HCT116 (cell line): ENCODE data around the gene SRGAP2. TPM values are rescaled to one million over a fixed set of nuclear protein-coding genes. Genes with fewer than 3 reads are reported as not detected.
"Not testable (repeated sequence)": the region's sequence is repeated elsewhere in the genome, so short reads cannot be mapped to it uniquely, and the experiment has no call there.

ENCODE experiments used
- ATAC-seq: fragments of 200-7000 bp; cut with Tn5 transposase; 2 replicates; pipeline ENCODE4 v1.9.1; 2020; ENCODE audit warnings: mild to moderate bottlenecking, moderate library complexity
- BruUV-seq: library from RNA; stranded (reverse); fragments of 400-500 nt; replicated peaks from 2 replicates; lab custom pipeline; 2021; lab: Mats Ljungman, UMichigan
- CTCF ChIA-PET: fragments of 300-600 bp; sonication (Branson Sonifier 250); formaldehyde crosslinking; loops from one replicate; lab custom pipeline; 2021; ENCODE audit warnings: antibody characterized with exemption; lab: Charles Lee
- POLR2A ChIA-PET: fragments of 300-600, 350-600 bp; sonication (Branson Sonifier 250); formaldehyde crosslinking; loops from one replicate; lab custom pipeline; 2021; ENCODE audit warnings: antibody characterized with exemption; lab: Charles Lee
- RAD21 ChIA-PET, 2 experiments: fragments of 300-600 bp; sonication (Branson Sonifier 250); formaldehyde crosslinking; loops; one replicate each; lab custom pipeline; 2023; ENCODE audit warnings: low total read pairs in 2 of 2; ENCODE audit not compliant: uncharacterized antibody in 2 of 2, unreplicated experiment in 2 of 2, low non-redundant PET in 1 of 2; lab: Charles Lee
- DNase-seq: peaks from one replicate; pipeline ENCODE4 v3.0.0-alpha.2; 2010; ENCODE audit warnings: low read depth, low spot score
- H2AFZ ChIP-seq: fragments of 200-600 bp; shearing (Covaris generic), sonication (generic); 2 replicates; pipeline ENCODE4 v1.6.1; 2017; ENCODE audit warnings: low read depth, mixed run types, mixed read lengths, antibody characterized with exemption, low read length; ENCODE audit not compliant: poor library complexity, severe bottlenecking
- H3K27ac ChIP-seq: 2 replicates; pipeline ENCODE4 v1.5.1; 2012; ENCODE audit warnings: low read depth, low read length
- H3K27me3 ChIP-seq: fragments of 200-600 bp; sonication (generic); 2 replicates; pipeline ENCODE4 v1.6.1; 2016; ENCODE audit warnings: mixed run types, low read length, mixed read lengths; ENCODE audit not compliant: insufficient read depth
- H3K36me3 ChIP-seq, 2 experiments: fragments of 200-500 bp in 1 of 2; fragments of 200-600 bp in 1 of 2; sonication (Bioruptor generic) in 1 of 2; sonication (generic) in 1 of 2; 2 replicates each; pipeline versions ENCODE4 v1.5.1 to v1.6.1; 2014 to 2016; ENCODE audit warnings: low read length in 2 of 2, inconsistent platforms in 1 of 2, mixed read lengths in 1 of 2, mixed run types in 1 of 2; ENCODE audit not compliant: insufficient read depth in 2 of 2, control insufficient read depth in 1 of 2
- H3K4me1 ChIP-seq, 2 experiments: fragments of 200-600 bp in 1 of 2; sonication (generic) in 1 of 2; 2 replicates each; pipeline versions ENCODE4 v1.5.1 to v1.6.1; 2012 to 2017; ENCODE audit warnings: low read length in 2 of 2, inconsistent platforms in 1 of 2, mild to moderate bottlenecking in 1 of 2, mixed read lengths in 1 of 2, mixed run types in 1 of 2, moderate library complexity in 1 of 2; ENCODE audit not compliant: insufficient read depth in 2 of 2, control insufficient read depth in 1 of 2
- H3K4me2 ChIP-seq: fragments of 200-600 bp; sonication (generic); 2 replicates; pipeline ENCODE4 v1.6.1; 2017; ENCODE audit warnings: mixed run types, low read length, mixed read lengths
- H3K4me3 ChIP-seq, 2 experiments: fragments of 200-600 bp in 1 of 2; sonication (generic) in 1 of 2; replicated peaks in 1 of 2; 2 replicates each; pipeline ENCODE4 v1.5.1; 2011 to 2016; ENCODE audit warnings: low read length in 2 of 2, control low read depth in 1 of 2, low read depth in 1 of 2, mild to moderate bottlenecking in 1 of 2, mixed read lengths in 1 of 2, mixed run types in 1 of 2
- H3K79me2 ChIP-seq: fragments of 200-600 bp; sonication (generic); 2 replicates; pipeline ENCODE4 v1.6.1; 2017; ENCODE audit warnings: mild to moderate bottlenecking, mixed run types, low read length, moderate library complexity, mixed read lengths; ENCODE audit not compliant: insufficient read depth
- H3K9ac ChIP-seq: fragments of 200-600 bp; sonication (generic); 2 replicates; pipeline ENCODE4 v1.6.1; 2016; ENCODE audit warnings: low read length, mixed read lengths
- H3K9me2 ChIP-seq: fragments of 200-600 bp; sonication (generic), shearing (Covaris generic); 2 replicates; pipeline ENCODE4 v1.6.1; 2017; ENCODE audit warnings: mixed run types, mild to moderate bottlenecking, moderate library complexity; ENCODE audit not compliant: insufficient read depth
- H3K9me3 ChIP-seq, 2 experiments: fragments of 200-500 bp in 1 of 2; fragments of 200-600 bp in 1 of 2; sonication (Bioruptor generic) in 1 of 2; sonication (generic) in 1 of 2; 2 replicates each; pipeline ENCODE4 v1.6.1; 2014 to 2017; ENCODE audit warnings: low read length in 2 of 2, mixed read lengths in 2 of 2, inconsistent platforms in 1 of 2, low read depth in 1 of 2, mild to moderate bottlenecking in 1 of 2, mixed run types in 1 of 2, moderate library complexity in 1 of 2; ENCODE audit not compliant: control insufficient read depth in 1 of 2, insufficient read depth in 1 of 2
- H4K20me1 ChIP-seq: fragments of 200-600 bp; sonication (generic), shearing (Covaris generic); 2 replicates; pipeline ENCODE4 v1.6.1; 2017; ENCODE audit warnings: mixed run types, mild to moderate bottlenecking, moderate library complexity; ENCODE audit not compliant: insufficient read depth
- intact Hi-C: fragments of 100-400 bp; cut with micrococcal nuclease; formaldehyde crosslinking; loops from 2 replicates; pipeline ENCODE4 v1.10.0; 2022
- total RNA-seq: library from RNA; stranded (reverse); gene quantifications from one replicate; pipeline ENCODE4 v1.2.1, GENCODE V29; 2021; ENCODE audit not compliant: unreplicated experiment

The SRGAP2 gene
- total RNA-seq, 1 experiment from 2014 or later, result 58.2 TPM

- H3K27ac ChIP-seq, H3K36me3 ChIP-seq, H3K9ac ChIP-seq, CTCF ChIA-PET, POLR2A ChIA-PET, H4K20me1 ChIP-seq, H3K4me1 ChIP-seq, H3K4me2 ChIP-seq, H3K9me2 ChIP-seq, H3K79me2 ChIP-seq, H3K27me3 ChIP-seq, DNase-seq, RAD21 ChIA-PET, intact Hi-C loops, H2AFZ ChIP-seq, ATAC-seq, H3K4me3 ChIP-seq, H3K9me3 ChIP-seq, BruUV-seq: not testable (repeated sequence)
Observed at GRCh38 chr1:206210802-206211201, 7.5 kb downstream of the SRGAP2 start.

GRCh38 chr1:206215600-206216392 is 12.5 kb downstream of the SRGAP2 start:
- H3K4me3 ChIP-seq, RAD21 ChIA-PET, H3K36me3 ChIP-seq, CTCF ChIA-PET, H3K27ac ChIP-seq, H3K9ac ChIP-seq, intact Hi-C loops, H3K27me3 ChIP-seq, H4K20me1 ChIP-seq, H3K4me2 ChIP-seq, H3K9me2 ChIP-seq, H3K9me3 ChIP-seq, BruUV-seq, ATAC-seq, H2AFZ ChIP-seq, H3K4me1 ChIP-seq, DNase-seq, H3K79me2 ChIP-seq, POLR2A ChIA-PET: not testable (repeated sequence)

- H2AFZ ChIP-seq, DNase-seq, H3K79me2 ChIP-seq, H3K27ac ChIP-seq, H4K20me1 ChIP-seq, H3K36me3 ChIP-seq, H3K27me3 ChIP-seq, H3K4me2 ChIP-seq, H3K9ac ChIP-seq, CTCF ChIA-PET, H3K9me2 ChIP-seq, H3K4me3 ChIP-seq, POLR2A ChIA-PET, intact Hi-C loops, ATAC-seq, RAD21 ChIA-PET, H3K9me3 ChIP-seq, BruUV-seq, H3K4me1 ChIP-seq: not testable (repeated sequence)
Observed at GRCh38 chr1:206218285-206218684, 14.9 kb downstream of the SRGAP2 start.

GRCh38 chr1:206218765-206219164 is 15.4 kb downstream of the SRGAP2 start:
- DNase-seq, result not testable (repeated sequence)

More at GRCh38 chr1:206218765-206219164, 15.4 kb downstream of the SRGAP2 start:
- H3K27me3 ChIP-seq, RAD21 ChIA-PET, H3K4me1 ChIP-seq, intact Hi-C loops, H2AFZ ChIP-seq, H3K79me2 ChIP-seq, ATAC-seq, H3K36me3 ChIP-seq, H3K27ac ChIP-seq, H3K4me2 ChIP-seq, H3K9me3 ChIP-seq, H3K9ac ChIP-seq, POLR2A ChIA-PET, H3K4me3 ChIP-seq, H4K20me1 ChIP-seq, H3K9me2 ChIP-seq, BruUV-seq, CTCF ChIA-PET: not testable (repeated sequence)
